GM21717 (cell line): ENCODE results near the gene EFHD2.
"Not testable (repeated sequence)": the region's sequence is repeated elsewhere in the genome, so short reads cannot be mapped to it uniquely, and the experiment has no call there.

Experiments used
- ATAC-seq: cut with Tn5 transposase; IDR thresholded peaks from one replicate; pipeline ENCODE4 v1.9.1; 2021; ENCODE audit warnings: mild to moderate bottlenecking, moderate library complexity; ENCODE audit not compliant: unreplicated experiment

Gene EFHD2

DNA sequence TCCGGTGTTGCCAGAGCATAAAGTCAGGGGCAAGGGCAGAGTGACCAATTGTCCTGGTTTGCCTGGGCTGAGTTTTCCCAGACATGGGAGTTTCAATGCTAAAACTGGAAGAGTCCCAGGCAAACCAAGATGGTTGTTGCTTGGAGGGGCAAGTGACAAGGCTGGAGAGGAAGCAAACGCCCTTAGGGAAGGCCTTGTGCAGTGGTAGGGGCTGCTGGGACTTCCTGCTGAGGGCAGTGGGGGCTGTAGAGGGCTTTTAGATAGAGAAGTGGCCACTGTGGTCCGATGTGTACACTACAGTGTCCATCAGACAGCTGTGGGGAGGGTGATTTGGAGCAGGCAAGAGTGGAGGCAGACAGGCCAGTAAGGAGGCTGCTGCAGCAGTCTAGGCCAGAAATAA is 39.9 kb downstream of the EFHD2 start:
- ATAC-seq, result no peak

DNA sequence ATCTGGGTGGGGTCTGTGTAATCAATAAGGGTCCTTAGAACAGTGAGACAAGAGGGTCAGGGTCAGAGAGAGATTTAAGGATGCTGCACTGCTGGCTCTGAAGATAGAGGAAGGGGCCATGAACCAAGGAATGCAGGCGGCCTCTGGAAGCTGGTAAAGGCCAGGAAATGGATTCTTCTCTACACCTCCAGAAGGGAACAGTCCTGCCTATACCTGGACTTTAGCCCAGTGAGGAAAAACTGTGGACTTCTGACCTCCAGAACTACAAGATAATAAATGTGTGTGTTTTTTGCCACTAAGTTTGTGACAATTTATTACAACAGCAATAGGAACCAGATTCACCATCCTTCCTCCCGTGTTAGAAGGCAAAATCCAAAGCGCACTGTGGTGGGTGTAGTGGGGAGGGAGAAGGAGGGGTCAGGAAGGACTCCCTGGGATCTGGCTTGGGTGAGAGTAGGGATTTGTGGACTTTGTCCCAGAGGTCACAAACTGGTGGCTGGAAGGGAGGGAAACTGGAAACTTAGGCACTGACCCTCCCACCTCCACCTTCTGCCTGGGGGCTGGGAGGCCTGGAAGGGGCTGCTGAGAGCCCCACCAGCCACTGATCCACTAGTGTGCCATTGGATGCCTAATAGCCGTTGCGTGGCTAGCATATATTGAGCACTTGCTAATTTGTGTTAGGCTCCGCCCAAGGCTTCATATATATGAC is 41.5 kb downstream of the EFHD2 start:
- no peak for ATAC-seq

DNA sequence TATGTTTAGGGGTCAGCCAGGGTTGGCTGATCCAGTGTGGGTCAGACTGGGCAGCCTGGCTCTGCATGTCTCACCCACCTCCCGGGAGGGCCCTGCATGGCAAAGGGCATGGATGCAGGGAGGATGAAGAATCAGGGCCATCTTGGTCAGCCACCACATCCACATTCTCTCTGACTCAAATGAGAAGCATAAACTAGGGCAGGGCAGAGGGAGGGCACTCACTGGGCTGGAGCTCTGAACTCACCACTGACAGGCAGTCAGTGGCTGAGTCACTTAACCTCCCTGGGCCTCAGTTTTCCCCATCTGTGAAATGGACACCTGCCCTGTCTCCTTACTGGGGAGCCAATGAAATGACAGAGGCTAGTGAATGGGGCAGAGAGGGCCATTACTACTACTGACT is 42.5 kb downstream of the EFHD2 start:
- no peak for ATAC-seq

DNA sequence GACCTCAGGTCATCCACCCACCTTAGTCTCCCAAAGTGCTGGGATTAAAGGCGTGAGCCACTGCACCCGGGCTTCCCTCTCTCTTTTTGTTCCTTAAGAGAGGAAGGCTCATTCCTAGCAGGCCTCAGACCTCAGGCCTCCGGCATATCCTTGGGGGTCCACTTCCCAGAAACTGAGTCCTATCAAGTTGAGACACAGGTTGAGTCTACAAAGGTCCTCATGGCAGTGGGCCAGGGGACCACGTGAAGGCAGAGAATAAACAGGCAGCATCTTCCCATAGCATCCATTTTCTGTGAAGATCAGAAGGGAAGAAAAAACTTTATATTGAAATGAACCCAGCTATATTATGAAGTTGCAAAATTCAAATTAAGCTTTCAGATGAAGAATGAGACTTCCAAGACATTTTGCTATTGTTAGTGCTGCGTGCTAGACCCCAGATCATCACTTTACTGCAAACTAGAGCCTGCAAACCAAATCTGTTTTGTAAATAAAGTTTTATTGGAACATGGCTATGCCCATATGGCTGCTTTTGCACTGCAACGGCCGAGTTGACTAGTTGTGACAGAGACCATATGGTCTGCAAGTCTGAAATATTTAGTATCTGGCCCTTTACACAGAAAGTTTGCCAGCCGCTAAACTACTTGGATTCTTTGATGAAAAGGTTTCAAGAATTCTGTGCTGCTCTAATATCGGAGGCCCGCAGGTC is 43.3 kb downstream of the EFHD2 start:
- ATAC-seq, result no peak

DNA sequence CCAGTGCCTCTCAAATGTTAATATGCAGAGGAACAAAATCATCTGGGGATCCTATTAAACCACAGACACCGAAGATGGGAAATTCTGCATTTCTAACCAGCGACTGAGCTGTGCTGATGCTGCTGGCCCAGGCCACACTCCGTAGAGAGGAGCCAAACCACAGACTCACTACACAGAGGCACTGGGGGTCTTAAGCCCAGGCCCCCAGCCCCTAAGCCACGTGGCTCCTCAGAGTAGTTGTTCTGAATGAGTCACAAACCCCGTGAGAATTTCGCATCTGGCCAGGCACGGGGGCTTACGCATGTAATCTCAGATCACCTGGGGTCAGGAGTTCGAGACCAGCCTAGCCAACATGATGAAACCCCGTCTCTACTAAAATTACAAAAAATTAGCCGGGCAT is 44.0 kb downstream of the EFHD2 start:
- no peak for ATAC-seq

DNA sequence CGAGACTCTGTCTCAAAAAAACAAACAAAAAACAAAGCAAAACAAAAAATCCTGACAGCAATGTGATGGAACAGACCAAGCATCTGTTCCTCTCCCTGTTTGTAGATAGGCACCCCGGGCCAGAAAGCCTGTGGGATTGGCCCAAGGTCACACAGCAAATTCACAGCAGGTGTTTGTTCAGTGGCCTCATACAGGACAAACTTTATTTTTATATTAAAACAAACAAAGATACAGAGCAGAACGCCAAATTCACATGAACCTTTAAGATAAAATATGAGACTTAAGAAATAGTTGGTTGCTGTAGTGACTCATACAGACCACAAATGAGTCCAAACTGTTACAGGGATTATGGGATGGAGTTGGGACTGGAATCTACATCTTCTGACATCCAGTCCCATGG is 44.6 kb downstream of the EFHD2 start:
- ATAC-seq, result no peak

DNA sequence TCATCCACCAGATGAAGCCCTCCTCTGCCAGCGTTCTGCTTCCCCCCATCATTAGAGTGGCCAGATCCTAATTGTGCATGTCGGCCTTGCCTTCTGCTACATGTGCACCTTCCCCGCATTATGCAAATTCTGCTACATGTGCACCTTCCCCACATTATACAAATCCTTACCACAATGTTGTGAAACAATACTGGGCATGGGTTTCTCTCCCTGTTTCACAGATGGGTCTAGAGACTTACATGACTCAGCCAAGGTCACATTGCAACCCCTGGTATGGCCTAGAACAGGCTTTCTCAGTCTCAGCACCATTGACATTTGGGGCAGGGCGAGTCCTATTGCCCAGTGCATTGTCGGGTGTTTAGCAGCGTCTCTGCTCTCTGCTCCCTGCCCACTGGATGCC is 45.8 kb downstream of the EFHD2 start:
- no peak for ATAC-seq

DNA sequence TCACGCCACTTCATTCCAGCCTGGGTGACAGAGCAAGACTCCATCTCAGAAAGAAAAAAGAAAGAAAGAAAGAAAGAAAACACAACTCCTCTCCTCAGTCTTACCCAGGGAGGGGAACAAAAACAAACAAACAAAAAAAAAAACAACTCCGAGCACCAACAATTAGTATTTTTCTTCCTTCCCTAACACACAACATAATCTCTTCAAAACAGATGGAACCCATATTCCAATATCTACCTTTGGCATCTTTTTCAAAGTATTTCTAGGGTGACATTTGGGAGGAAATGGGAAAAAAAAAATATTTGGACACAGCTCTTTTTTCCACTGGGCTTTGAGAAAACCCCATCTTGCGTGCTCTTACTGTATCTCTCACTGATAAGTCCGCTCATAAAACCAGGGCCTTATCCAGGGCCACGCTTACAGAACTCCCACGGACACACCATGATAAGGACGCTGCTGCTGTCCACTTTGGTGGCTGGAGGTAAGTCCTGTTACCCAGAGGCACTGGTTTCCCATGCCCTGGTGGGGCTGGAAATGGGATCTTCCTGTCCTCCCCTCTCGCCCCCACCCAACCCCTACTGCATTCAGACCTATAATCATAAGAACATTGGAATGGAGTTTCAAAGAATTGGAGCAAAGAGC is 46.7 kb downstream of the EFHD2 start, which contains the start of gene CELA2A:
TSS of gene CELA2A (plus strand) at position 420 of the 642 bp plus-strand sequence. CDS start at position 442, 22 bp downstream.
- ATAC-seq, result no peak

DNA sequence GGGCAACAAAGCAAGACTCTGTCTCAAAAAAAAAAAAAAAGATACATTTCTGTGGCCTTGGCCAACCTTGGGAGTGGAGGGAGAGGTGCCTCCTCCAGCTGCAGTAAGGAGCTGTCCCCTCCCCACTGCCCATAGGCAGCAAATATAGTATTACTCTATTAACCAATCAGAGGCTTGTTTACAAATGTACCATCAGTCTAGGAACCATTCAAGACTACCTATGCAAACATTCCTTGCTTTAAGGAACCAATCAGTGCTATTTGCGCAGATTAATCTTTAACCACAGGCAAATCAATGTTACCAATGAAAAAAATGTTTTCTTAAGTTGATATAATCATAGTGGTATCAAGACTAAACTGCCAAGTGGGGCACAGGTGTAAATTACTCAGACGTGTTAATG is 47.9 kb downstream of the EFHD2 start:
- ATAC-seq, result no peak

DNA sequence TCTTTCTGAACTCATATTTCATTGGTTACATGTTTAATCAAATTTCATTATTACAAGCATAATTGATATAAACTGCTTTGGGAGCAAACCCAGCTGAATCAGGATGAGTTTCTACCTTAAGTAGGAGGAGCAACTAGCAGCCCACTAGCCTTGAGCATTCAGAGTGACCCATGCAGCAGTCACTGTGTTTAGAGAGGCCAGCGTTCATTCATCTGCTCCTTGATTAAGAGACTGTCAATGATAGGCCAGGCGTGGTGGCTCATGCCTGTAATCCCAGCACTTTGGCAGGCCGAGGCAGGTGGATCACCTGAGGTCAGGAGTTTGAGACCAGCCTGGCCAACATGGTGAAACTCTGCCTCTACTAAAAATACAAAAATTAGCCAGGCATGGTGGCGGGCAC is 48.7 kb downstream of the EFHD2 start:
- ATAC-seq, result not testable (repeated sequence)

DNA sequence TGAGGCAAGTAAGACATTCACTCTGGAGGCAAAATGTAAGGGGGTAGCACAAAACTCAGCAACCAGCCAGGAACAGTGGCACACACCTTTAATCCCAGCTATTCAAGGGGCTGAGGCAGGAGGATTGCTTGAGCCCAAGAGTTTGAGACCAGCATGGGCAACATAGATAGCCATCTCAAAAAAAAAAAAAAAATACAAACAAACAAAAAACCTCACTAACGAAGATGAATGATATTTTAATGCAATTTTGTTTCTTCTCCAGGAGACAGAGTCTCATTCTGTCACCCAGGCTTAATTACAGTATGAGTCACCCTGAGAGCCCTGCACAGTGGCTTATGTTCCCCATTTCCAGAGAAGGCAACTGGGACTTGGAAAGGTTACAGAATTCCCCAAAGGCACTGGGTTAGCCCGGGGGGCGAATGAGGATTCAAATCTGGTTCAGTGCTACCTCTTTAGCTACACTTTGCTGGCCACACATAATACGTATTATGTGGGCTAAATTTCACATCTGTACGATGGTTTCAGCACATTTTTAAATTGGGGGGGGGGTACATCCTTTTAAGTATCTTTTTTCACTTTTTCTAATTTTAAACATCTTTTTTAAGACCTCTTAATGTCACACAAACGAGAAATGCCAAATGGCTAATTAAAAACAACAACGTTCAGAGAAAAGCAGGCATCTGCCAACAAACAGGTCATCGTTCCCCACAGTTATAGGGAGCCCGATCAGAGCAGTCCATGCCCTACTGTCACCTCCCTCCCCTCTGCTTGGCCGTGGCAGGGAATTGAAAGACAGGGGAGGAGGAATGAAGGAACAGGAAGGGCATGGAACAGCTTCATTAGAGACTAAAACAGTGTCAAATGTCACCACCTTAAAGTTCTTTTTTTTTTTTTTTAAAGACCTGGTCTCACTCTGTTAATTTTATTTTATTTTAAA is 50.4 kb downstream of the EFHD2 start:
- ATAC-seq, result no peak

DNA sequence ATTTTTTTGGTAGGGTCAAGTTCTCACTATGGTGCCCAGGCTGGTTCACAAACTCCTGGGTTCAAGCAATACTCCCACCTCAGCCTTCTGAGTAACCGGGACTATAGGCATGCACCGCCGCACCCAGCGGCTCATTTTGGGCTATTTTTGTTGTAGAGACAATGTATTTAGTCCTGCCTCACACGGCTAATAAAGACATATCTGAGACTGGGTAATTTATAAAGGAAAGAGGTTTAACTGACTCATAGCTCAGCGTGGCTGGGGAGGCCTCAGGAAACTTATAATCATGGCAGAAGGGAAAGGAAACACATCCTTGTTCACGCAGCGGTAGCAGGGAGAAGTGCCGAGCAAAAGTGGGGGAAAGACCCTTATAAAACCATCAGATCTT is 51.0 kb downstream of the EFHD2 start:
- ATAC-seq, result no peak

DNA sequence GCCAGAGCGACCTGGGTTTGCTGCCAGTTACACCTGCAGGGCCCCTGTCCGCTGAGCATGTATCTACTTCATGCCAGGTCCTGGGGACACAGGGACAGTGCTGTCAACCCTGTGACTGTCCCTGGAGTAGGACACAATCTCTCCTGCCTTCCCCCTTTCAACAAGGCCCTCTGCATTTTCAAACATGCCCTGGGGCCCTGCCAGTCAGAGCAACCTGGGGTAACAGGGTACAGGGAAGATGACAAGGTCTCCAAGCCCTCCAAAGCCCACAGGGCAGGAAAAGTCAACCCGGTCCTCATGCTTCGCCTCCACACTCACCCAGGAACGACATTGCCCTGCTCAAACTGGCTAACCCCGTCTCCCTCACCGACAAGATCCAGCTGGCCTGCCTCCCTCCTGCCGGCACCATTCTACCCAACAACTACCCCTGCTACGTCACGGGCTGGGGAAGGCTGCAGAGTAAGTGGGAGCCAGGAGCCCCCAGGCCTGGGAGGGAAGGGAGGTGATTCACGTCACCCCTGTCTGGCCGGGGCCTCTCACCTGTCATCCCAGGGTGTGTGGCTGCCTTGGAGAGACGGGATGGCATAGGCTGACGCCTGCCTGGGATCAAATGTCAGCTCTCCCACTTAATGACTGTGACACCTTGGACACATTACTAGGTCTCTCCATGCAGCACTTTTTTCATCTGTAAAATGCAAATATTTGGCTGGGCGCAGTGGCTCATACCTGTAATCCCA is 53.5 kb downstream of the EFHD2 start:
- ATAC-seq, result not testable (repeated sequence)

DNA sequence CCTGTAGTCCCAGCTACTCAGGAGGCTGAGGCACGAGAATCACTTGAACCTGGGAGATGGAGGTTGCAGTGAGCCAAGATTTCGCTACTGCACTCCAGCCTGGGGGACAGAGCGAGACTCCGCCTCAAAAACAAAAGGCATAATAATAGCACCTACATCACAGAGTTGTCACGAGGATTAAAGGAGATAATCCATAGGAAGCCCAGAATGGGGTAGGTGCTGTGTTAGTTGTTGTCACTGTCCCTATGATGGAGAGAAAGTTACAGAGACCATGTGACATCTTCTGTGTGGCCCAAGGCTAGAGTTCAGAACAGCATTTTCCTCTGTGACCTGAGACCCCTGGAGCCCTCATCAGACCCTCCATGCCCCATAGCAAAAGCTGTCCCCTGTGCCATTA is 54.2 kb downstream of the EFHD2 start:
- not testable (repeated sequence) for ATAC-seq

DNA sequence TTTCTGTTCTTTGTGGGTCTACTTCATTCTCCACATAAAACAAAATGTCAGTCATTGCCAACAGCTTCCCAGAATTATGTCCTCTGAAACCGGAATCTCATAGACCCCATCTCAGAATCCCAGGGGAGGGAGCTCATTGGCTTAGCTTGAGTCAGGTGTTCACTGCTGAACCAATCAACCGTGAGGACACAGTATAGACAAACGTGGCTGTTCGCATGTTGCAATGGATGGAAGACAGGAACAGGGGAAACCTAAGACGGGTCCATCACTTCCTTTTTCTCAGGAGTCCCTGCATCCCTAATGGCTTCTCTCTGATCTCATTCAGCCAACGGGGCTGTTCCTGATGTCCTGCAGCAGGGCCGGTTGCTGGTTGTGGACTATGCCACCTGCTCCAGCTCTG is 56.0 kb downstream of the EFHD2 start:
- ATAC-seq, result no peak

DNA sequence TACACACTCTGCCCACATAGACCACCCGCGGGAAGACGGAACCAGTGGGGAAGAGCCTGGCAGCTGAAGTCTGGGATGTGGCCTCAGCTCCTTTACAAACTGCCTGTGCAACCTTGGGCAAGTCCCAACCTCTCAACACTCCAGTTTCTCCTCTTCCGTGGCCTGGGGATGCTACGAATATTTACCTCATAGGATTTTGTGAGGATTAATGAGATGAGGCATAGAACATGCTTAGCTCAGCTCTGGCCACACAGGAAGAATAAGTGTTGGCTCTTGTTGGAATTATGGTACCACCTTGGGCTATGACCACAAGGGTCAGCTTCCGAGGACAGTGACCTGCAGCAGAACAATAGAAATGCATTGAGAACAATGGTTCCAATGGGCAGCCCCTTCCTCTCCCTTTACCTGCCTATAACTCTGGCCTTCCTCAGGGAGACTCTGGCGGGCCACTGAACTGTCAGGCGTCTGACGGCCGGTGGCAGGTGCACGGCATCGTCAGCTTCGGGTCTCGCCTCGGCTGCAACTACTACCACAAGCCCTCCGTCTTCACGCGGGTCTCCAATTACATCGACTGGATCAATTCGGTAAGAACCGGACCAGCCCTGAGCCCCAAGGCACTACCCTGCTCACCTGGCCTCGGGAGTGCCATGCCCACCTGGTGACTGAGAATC is 57.4 kb downstream of the EFHD2 start:
- ATAC-seq, result not testable (repeated sequence)

DNA sequence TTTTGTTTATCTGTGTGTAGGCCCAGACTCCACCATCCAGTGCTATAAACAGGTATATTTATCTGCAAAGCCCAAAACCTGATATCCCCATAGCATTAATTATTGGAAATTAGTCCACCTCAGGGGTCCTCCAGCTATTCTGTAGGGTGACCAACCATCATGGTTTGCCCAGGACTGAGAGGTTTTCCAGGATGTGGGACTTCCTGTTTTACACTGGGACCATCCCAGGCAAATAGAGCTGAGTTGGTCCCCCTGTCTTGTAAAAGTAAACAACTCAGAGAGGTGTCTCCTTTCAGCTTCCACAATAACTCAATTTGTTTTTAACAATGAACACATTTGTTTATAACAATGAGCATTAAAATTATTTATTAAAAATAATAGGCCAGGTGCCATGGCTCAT is 58.5 kb downstream of the EFHD2 start:
- ATAC-seq, result no peak

DNA sequence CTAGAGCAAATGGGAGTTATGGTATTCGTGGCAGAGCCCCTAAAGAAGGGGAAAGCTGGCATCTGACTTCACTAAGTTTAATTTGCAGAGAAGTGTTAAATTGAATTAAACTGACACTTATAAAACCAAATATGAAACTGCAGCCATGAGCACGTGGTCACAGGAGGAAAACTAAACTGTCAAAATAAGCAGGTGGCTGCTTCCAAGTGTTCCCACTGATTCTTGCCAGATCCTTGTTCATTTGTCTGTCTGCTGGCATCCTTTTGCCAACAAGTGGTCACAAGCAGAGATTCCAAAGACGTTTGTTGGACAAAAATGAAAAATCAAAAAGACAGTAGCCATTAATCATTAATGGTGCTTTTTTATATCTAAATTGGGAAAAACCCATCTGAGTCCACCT is 59.7 kb downstream of the EFHD2 start:
- no peak for ATAC-seq

DNA sequence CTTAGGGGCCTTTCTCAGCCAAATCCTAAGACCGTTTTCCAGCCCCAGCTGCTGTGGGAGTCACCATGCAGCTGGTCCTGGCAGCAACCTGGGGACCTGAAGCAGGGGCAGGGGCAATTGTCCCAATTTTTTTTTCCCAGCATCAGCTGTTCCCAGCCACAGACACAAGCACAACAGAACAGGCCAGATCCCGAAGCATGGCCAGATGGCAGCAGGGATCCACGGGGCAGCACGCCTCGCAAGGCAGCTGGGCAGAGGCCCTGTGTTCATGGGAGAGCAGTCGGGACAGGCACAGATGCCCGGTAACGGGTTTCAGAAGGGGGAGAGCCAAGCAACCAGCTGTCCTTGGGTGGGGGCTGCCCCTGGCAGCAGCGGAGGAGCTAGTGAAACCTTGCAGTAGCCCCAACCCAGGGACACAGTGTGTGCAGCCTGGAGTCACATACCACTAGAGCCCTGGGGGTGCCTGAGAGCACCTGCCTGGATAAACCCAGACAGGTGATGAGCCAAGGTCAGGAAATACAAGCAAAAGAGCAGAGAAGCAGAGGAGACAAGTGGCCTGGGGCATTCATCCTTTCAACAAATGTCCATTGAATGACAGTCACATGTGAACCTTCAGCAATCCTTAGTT is 60.2 kb downstream of the EFHD2 start:
- ATAC-seq, result not testable (repeated sequence)
